Neural progenitor cell (in vitro differentiated cells): ENCODE measurements around the gene SNX20. TPM values are rescaled to one million over a fixed set of nuclear protein-coding genes. Genes with fewer than 3 reads are reported as not detected.

Experiments used
- DNase-seq: peaks from one replicate; pipeline ENCODE4 v3.0.0-alpha.2; 2016; ENCODE audit warnings: low spot score
- H2AFZ ChIP-seq: fragments of 200-600 bp; sonication (generic); replicated peaks from 2 replicates; pipeline ENCODE4 v1.6.1; 2016; ENCODE audit warnings: antibody characterized with exemption
- H3F3A ChIP-seq: fragments of 200-600 bp; sonication (generic); 2 replicates; pipeline ENCODE4 v1.6.1; 2016; ENCODE audit warnings: antibody characterized with exemption, low read depth
- H3K27ac ChIP-seq: fragments of 200-600 bp; sonication (generic); 2 replicates; pipeline ENCODE4 v1.5.1; 2016; ENCODE audit warnings: mild to moderate bottlenecking
- H3K27me3 ChIP-seq: fragments of 200-600 bp; sonication (generic); 2 replicates; pipeline ENCODE4 v1.6.1; 2016; ENCODE audit warnings: mild to moderate bottlenecking, moderate library complexity
- H3K36me3 ChIP-seq: fragments of 200-600 bp; sonication (generic); 2 replicates; pipeline ENCODE4 v1.5.1; 2016
- H3K4me1 ChIP-seq: fragments of 200-600 bp; sonication (generic); 2 replicates; pipeline ENCODE4 v1.6.1; 2016; ENCODE audit warnings: mixed run types
- H3K4me2 ChIP-seq: fragments of 200-600 bp; sonication (generic); 2 replicates; pipeline ENCODE4 v1.6.1; 2016
- H3K4me3 ChIP-seq: fragments of 200-600 bp; sonication (generic); 2 replicates; pipeline ENCODE4 v1.5.1; 2016
- H3K79me2 ChIP-seq: fragments of 200-600 bp; sonication (generic); 2 replicates; pipeline ENCODE4 v1.6.1; 2016; ENCODE audit warnings: low read depth
- H3K9ac ChIP-seq: fragments of 200-600 bp; sonication (generic); 2 replicates; pipeline ENCODE4 v1.6.1; 2016
- H3K9me3 ChIP-seq: fragments of 200-600 bp; sonication (generic); 2 replicates; pipeline ENCODE4 v1.5.1; 2016; ENCODE audit warnings: low read depth
- H4K20me1 ChIP-seq: fragments of 200-600 bp; sonication (generic); 2 replicates; pipeline ENCODE4 v1.6.1; 2016; ENCODE audit warnings: low read depth
- H3K27ac Mint-ChIP-seq: 3 replicates; pipeline ENCODE4 v1.8.0; 2021; ENCODE audit warnings: mixed read lengths
- H3K27me3 Mint-ChIP-seq: 2 replicates; pipeline ENCODE4 v1.8.0; 2022; ENCODE audit warnings: low read depth, mild to moderate bottlenecking, inconsistent platforms, moderate library complexity, mixed read lengths; ENCODE audit not compliant: insufficient read depth
- H3K36me3 Mint-ChIP-seq: 3 replicates; pipeline ENCODE4 v1.8.0; 2021; ENCODE audit warnings: mixed read lengths
- H3K4me1 Mint-ChIP-seq: 3 replicates; pipeline ENCODE4 v1.8.0; 2021; ENCODE audit warnings: mixed read lengths
- H3K4me3 Mint-ChIP-seq: 3 replicates; pipeline ENCODE4 v1.8.0; 2021; ENCODE audit warnings: mild to moderate bottlenecking, moderate library complexity, mixed read lengths
- H3K9me3 Mint-ChIP-seq: 3 replicates; pipeline ENCODE4 v1.8.0; 2020; ENCODE audit warnings: mixed read lengths
- EZH2 ChIP-seq: fragments of 200-600 bp; sonication (generic); IDR thresholded peaks from 2 replicates; pipeline ENCODE4 v1.6.1; 2017; ENCODE audit warnings: antibody characterized with exemption, mild to moderate bottlenecking, moderate library complexity
- EZH2phosphoT487 ChIP-seq: fragments of 200-600 bp; sonication (generic); IDR thresholded peaks from 2 replicates; pipeline ENCODE4 v1.6.1; 2017; ENCODE audit warnings: antibody characterized with exemption
- total RNA-seq: library from RNA; depleted of rRNA; stranded (reverse); fragments of >200 nt; gene quantifications from 2 replicates; pipeline ENCODE4 v1.2.3, GENCODE V29; 2015; ENCODE audit warnings: low replicate concordance
- TF ChIP-seq, protein P1 (sequence below): fragments of 200-600 bp; sonication (generic); IDR thresholded peaks from 2 replicates; pipeline ENCODE4 v1.5.1; 2017; ENCODE audit warnings: antibody characterized with exemption, mild to moderate bottlenecking

SNX20 gene
- total RNA-seq, 1 donor from 2014 or later = not detected

DNA sequence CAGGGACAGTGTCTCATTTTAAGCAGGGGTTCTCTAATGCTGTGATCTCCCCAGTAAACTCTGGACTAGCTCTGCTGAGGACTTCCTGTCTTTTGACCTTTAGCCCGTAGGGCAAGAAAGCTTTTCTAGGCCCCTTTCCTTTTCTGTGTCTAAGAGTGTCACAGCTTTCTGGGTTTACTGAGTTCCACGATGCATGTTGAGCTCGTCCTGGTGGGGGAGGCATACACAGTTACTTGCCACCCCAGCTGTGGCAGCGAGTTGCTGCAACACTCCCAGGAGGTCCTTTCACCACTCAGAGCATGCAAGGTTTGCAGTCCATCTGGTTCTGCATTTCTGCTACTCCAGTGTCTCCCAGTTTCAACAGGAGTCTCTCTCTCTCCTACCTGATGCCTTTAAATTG is 36.0 kb upstream of the SNX20 start:
- no peaks in the 10 kb centered on the region for H3K27me3 ChIP-seq
- H3K9me3 ChIP-seq = no peaks in the 10 kb centered on the region
- H4K20me1 ChIP-seq = no peaks in the 10 kb centered on the region
- Mint-ChIP-seq H3K27me3 (peaks cover 2% of the 10 kb centered on the region), H3K4me3 (no peak overlapping the region), H3K36me3 (no peaks in the 10 kb centered on the region), H3K4me1 (peaks cover 30% of the 10 kb centered on the region), H3K9me3 (no peaks in the 10 kb centered on the region), H3K27ac (no peak overlapping the region)
- no peak overlapping the region for H3K4me3 ChIP-seq
- no peaks in the 10 kb centered on the region for H3K36me3 ChIP-seq
- no peak overlapping the region for H3K9ac ChIP-seq
- no peak overlapping the region for H3K4me2 ChIP-seq
- no peak for DNase-seq
- no peak overlapping the region for H3K27ac ChIP-seq
- H3K79me2 ChIP-seq = no peaks in the 10 kb centered on the region
- H3F3A ChIP-seq = no peaks in the 10 kb centered on the region
- H3K4me1 ChIP-seq = no peaks in the 10 kb centered on the region
- H2AFZ ChIP-seq = no peak overlapping the region
- TF ChIP-seq EZH2 (no peak), EZH2phosphoT487 (no peak)

DNA sequence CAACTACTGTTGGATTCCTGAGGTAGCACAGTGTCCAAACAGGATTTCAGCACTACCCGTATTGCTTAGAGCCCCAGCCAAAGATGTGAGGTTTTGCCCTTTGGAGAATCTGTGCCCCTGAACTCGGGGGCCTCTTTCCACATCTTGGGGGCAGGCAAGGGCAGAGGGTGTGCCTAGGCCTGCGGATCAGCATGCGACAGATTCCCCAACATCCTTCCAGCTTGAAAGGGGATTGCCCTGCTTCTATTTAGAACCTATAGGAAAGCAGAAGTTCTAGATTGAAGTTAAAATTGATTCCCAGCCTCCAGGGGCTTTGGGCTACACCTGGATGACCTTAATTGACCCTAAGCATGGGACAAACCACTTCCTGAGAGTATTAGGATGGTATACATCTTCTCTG is 31.8 kb upstream of the SNX20 start:
- Histone ChIP-seq H3K4me2 (no peak overlapping the region), H3K9ac (no peak overlapping the region), H3K9me3 (no peaks in the 10 kb centered on the region), H3K4me3 (no peak overlapping the region), H3K4me1 (no peaks in the 10 kb centered on the region), H3K79me2 (no peaks in the 10 kb centered on the region), H3K27ac (no peak overlapping the region), H4K20me1 (no peaks in the 10 kb centered on the region), H3F3A (no peaks in the 10 kb centered on the region), H3K27me3 (no peaks in the 10 kb centered on the region), H2AFZ (no peak overlapping the region), H3K36me3 (no peaks in the 10 kb centered on the region)
- Mint-ChIP-seq H3K4me3 (no peak overlapping the region), H3K27me3 (peaks cover 5% of the 10 kb centered on the region), H3K9me3 (no peaks in the 10 kb centered on the region), H3K36me3 (no peaks in the 10 kb centered on the region), H3K27ac (no peak overlapping the region), H3K4me1 (peaks cover 28% of the 10 kb centered on the region)
- DNase-seq = no peak
- TF ChIP-seq EZH2phosphoT487 (no peak), EZH2 (no peak)
- TF ChIP-seq, protein P1, sequence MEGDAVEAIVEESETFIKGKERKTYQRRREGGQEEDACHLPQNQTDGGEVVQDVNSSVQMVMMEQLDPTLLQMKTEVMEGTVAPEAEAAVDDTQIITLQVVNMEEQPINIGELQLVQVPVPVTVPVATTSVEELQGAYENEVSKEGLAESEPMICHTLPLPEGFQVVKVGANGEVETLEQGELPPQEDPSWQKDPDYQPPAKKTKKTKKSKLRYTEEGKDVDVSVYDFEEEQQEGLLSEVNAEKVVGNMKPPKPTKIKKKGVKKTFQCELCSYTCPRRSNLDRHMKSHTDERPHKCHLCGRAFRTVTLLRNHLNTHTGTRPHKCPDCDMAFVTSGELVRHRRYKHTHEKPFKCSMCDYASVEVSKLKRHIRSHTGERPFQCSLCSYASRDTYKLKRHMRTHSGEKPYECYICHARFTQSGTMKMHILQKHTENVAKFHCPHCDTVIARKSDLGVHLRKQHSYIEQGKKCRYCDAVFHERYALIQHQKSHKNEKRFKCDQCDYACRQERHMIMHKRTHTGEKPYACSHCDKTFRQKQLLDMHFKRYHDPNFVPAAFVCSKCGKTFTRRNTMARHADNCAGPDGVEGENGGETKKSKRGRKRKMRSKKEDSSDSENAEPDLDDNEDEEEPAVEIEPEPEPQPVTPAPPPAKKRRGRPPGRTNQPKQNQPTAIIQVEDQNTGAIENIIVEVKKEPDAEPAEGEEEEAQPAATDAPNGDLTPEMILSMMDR = no peak

DNA sequence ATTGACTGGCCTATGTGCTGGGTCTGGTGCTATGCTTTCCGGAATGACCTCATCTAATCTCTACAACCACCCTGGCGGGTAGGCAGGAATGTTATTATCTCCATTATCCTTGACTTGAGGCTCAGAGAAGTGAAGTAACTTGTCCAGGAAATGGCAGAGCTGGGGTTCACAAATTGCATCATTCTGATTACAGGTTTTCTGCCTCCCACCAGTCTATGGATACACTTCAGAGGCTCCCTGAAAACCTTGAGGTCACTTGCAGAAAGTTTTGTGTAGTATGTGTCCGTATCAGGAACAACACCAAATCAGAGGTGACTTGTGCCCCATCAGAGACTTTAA is 31.4 kb upstream of the SNX20 start:
- H2AFZ ChIP-seq = no peak overlapping the region
- Mint-ChIP-seq H3K4me3 (no peak overlapping the region), H3K36me3 (no peaks in the 10 kb centered on the region), H3K9me3 (no peaks in the 10 kb centered on the region), H3K4me1 (peaks cover 27% of the 10 kb centered on the region), H3K27me3 (peaks cover 5% of the 10 kb centered on the region), H3K27ac (peak overlapping the region; percentile 62)
- H3K9me3 ChIP-seq = no peaks in the 10 kb centered on the region
- no peaks in the 10 kb centered on the region for H3K36me3 ChIP-seq
- H3K4me2 ChIP-seq = no peak overlapping the region
- no peaks in the 10 kb centered on the region for H3K79me2 ChIP-seq
- TF ChIP-seq EZH2phosphoT487 = no peak
- TF ChIP-seq, protein P1 = no peak
- no peak for TF ChIP-seq EZH2
- H4K20me1 ChIP-seq = no peaks in the 10 kb centered on the region
- no peaks in the 10 kb centered on the region for H3K27me3 ChIP-seq
- no peaks in the 10 kb centered on the region for H3F3A ChIP-seq
- no peaks in the 10 kb centered on the region for H3K4me1 ChIP-seq
- no peak overlapping the region for H3K9ac ChIP-seq
- no peak for DNase-seq
- no peak overlapping the region for H3K27ac ChIP-seq
- H3K4me3 ChIP-seq = no peak overlapping the region

DNA sequence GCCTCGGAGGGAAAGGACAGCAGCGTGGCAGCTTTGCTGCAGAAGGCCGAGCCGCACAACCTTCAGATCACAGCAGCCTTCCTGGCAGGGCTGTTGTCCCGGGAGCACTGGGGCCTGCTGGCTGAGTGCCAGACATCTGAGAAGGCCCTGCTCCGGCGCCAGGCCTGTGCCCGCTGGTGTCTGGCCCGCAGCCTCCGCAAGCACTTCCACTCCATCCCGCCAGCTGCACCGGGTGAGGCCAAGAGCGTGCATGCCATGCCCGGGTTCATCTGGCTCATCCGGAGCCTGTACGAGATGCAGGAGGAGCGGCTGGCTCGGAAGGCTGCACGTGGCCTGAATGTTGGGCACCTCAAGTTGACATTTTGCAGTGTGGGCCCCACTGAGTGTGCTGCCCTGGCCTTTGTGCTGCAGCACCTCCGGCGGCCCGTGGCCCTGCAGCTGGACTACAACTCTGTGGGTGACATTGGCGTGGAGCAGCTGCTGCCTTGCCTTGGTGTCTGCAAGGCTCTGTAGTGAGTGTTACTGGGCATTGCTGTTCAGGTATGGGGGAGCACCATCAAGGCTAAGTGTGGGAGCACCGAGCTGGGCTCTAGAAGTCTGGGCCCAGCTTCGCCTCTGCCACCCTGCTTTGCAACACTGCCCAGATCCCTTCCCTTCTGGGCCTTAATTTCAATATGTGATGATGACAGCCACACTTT is 30.9 kb upstream of the SNX20 start:
- Mint-ChIP-seq H3K27me3 (peaks cover 3% of the 10 kb centered on the region), H3K4me3 (no peak overlapping the region), H3K4me1 (peaks cover 22% of the 10 kb centered on the region), H3K27ac (no peak overlapping the region), H3K9me3 (no peaks in the 10 kb centered on the region), H3K36me3 (no peaks in the 10 kb centered on the region)
- H3K9ac ChIP-seq = no peak overlapping the region
- no peaks in the 10 kb centered on the region for H3K27me3 ChIP-seq
- H3K4me2 ChIP-seq = no peak overlapping the region
- TF ChIP-seq EZH2 = no peak
- TF ChIP-seq EZH2phosphoT487 = no peak
- TF ChIP-seq, protein P1 = no peak
- no peaks in the 10 kb centered on the region for H3K4me1 ChIP-seq
- H3K27ac ChIP-seq = no peak overlapping the region
- H3K4me3 ChIP-seq = no peak overlapping the region
- H3F3A ChIP-seq = no peaks in the 10 kb centered on the region
- H2AFZ ChIP-seq = no peak overlapping the region
- H3K79me2 ChIP-seq = no peaks in the 10 kb centered on the region
- DNase-seq = no peak
- no peaks in the 10 kb centered on the region for H3K36me3 ChIP-seq
- H4K20me1 ChIP-seq = no peaks in the 10 kb centered on the region
- H3K9me3 ChIP-seq = no peaks in the 10 kb centered on the region
